Measurements from ENCODE around the gene DCANP1.

DCANP1 gene

GRCh38 chr5:135441350-135441831 is 5.8 kb downstream of the DCANP1 start:
- no peak for DNase-seq (ENCODE audit: low read depth)

DNA sequence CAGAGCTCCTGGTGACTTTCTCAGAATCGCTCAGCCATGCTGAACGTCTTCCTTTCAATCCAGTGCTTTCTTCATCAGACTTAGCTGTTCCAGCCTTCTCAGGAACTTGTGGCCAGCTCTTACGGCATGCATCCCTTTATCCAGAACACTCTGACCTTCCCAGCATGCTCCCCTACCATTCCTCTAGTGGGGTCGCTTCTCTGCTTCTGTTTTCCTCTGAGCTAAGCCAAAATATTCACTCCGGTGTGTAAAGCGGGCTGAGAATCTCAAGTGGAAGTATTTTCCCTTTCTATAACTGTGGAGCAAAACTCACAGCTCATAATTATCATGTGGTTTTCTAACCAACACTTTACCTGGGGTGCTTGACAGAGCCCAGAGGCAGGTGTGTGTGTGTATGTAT is 6.2 kb downstream of the DCANP1 start:
- no peak for DNase-seq (ENCODE audit: low read depth)

- no peak for DNase-seq (ENCODE audit: low read depth)
Observed at GRCh38 chr5:135439231-135440205, 7.6 kb downstream of the DCANP1 start.

DNA sequence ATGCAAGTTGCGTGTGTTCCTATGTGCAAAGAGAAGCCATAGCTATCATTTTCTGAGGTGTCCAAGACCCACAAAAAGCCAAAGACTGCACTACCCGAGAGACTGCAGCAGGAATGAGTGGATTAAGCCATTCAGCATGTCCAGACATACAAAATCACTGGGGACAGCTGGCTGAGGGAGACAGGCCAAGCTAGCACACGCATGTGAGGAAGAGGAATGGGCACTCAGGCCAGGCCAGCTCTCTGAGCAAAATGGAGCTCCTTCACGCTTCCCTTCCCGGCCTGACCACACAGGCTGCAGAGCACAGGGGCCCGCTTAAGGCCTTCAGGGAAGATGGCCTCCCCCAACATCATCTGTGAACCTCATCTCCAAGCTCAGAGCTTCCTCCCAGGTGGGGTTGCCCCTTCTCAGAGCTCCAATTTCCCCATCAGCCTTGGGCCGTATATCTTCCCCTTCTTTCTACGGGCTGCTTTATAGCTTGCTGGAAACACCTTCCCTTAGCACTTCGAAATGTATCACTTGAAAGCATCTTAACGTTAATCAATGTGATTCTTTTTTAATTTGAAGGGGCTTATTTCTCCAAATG is 8.4 kb downstream of the DCANP1 start:
- DNase-seq (ENCODE audit: low read depth) = no peak

DNA sequence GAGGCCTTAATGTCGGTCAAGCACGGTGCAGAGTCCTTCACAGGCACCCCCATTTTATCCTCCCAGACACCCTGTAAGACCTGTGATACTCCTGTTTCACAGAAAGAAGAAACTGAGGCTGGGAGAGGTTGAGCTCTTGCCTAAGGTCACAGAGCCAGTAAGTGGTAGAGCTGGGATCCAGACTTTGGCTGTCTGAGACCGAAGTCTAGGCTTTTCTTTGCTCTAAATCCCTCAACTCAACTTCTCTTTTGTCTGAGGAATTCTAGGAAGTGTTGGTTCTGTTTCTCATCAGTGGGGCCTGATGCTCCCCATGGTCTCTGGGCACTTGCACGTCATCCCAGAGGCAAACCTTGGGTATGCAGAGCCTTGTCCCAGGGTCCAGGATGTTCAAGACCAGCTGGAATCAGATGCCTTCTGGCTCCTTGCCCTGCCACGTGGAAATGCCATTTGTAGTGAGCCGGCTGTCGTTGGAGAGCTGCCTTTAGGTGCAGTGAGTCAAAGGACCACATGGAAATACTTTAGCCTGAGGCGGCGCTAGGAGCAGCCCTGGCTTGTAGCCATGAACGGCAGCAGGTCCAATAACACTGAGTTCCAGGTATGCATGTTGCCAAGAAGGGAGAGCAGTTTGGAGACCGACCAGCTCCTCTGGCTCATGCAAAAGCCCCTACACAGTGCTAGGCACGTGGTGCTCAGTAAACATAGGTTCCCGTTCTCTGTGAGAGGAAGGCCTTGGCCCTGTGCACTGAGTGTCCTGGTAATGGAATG is 9.2 kb downstream of the DCANP1 start:
- DNase-seq (ENCODE audit: low read depth) = no peak

GRCh38 chr5:135437422-135437795 is 9.7 kb downstream of the DCANP1 start:
- DNase-seq (ENCODE audit: low read depth) = no peak

GRCh38 chr5:135436951-135437418 is 10.2 kb downstream of the DCANP1 start:
- no peak for DNase-seq (ENCODE audit: low read depth)

- DNase-seq (ENCODE audit: low read depth) = no peak
Observed at GRCh38 chr5:135435467-135436330, 11.4 kb downstream of the DCANP1 start.

- DNase-seq (ENCODE audit: low read depth) = no peak
Observed at GRCh38 chr5:135434591-135435466, 12.3 kb downstream of the DCANP1 start.

- no peak for DNase-seq (ENCODE audit: low read depth)
Observed at GRCh38 chr5:135433681-135434426, 13.3 kb downstream of the DCANP1 start.

GRCh38 chr5:135432113-135432512 is 15.0 kb downstream of the DCANP1 start:
- no peak for DNase-seq (ENCODE audit: low read depth)

- no peak for DNase-seq (ENCODE audit: low read depth)
Observed at GRCh38 chr5:135430135-135430437, 17.1 kb downstream of the DCANP1 start.

DNA sequence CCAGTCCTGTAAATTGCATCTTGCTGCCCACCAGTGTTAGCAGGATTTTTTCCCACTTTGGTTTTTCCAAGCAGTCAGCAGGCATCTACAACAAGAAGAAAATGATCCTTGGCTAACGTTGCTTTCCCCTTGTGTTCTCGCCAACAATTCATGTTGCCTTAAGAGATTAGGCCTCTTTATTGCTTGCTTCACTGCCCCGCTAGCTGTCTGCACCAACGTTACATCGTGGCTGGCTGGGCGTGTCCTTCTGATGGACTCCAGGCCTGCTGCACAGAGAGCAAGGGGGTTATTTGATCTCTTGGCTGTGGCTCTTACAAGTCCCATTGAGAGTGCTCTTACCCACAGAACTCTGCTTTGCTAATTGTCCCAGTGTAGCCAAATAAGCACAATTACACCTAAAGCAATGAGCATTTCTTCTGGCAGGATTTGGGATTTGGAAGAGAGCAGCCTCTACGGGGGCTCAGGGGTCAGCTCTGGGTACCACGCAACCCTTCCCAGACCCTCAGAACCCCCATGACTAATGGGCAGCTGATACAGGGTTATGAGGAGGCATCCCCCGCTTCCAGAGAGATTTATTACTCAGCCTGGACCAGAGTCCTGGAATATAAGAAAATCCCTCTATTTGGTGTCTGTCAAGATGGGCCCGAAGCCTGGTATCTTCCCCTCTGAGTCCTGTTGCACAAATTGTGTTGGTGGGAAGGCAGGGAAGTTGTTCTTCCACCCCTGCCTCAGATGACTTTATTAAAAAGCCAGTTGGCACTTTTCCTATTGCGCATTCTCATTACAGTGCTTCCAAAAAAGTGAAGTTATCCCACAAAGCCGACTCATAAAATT is 17.6 kb downstream of the DCANP1 start:
- no peak for DNase-seq (ENCODE audit: low read depth)

- no peak for DNase-seq (ENCODE audit: low read depth)
Observed at GRCh38 chr5:135428586-135428985, 18.6 kb downstream of the DCANP1 start.

GRCh38 chr5:135426102-135427082 is 20.8 kb downstream of the DCANP1 start:
- DNase-seq (ENCODE audit: low read depth) = no peak

GRCh38 chr5:135425641-135426040 is 21.5 kb downstream of the DCANP1 start:
- no peak for DNase-seq (ENCODE audit: low read depth)

- DNase-seq (ENCODE audit: low read depth) = no peak
Observed at GRCh38 chr5:135423846-135424168, 23.3 kb downstream of the DCANP1 start.
